Parathyroid adenoma (tissue), 2 donors: ENCODE measurements around the gene PDE6B.

Experiments
- H2AFZ ChIP-seq: fragments of 300-600 bp; sonication (generic); one replicate; pipeline ENCODE4 v1.7.0; 2017; ENCODE audit warnings: antibody characterized with exemption, mild to moderate bottlenecking
- H3K27ac ChIP-seq: fragments of 300-600 bp; sonication (generic); one replicate; pipeline ENCODE4 v1.7.0; 2017
- H3K27me3 ChIP-seq: fragments of 300-600 bp; sonication (generic); one replicate; pipeline ENCODE4 v1.7.0; 2017; ENCODE audit warnings: low read length; ENCODE audit not compliant: control insufficient read depth, insufficient read depth
- H3K36me3 ChIP-seq: fragments of 300-600 bp; sonication (generic); one replicate; pipeline ENCODE4 v1.7.0; 2017; ENCODE audit warnings: low read length; ENCODE audit not compliant: control insufficient read depth, insufficient read depth
- H3K4me1 ChIP-seq: fragments of 300-600 bp; sonication (generic); one replicate; pipeline ENCODE4 v1.7.0; 2017; ENCODE audit warnings: control low read depth
- H3K4me2 ChIP-seq: fragments of 300-600 bp; sonication (generic); one replicate; pipeline ENCODE4 v1.7.0; 2017; ENCODE audit warnings: low read length
- H3K4me3 ChIP-seq: fragments of 300-600 bp; sonication (generic); one replicate; pipeline ENCODE4 v1.7.0; 2017; ENCODE audit warnings: low read depth, low read length
- H3K79me2 ChIP-seq: fragments of 300-600 bp; sonication (generic); one replicate; pipeline ENCODE4 v1.7.0; 2017; ENCODE audit warnings: control low read depth
- H3K9ac ChIP-seq: fragments of 300-600 bp; sonication (generic); one replicate; pipeline ENCODE4 v1.7.0; 2017; ENCODE audit warnings: mild to moderate bottlenecking
- H3K9me3 ChIP-seq: fragments of 300-600 bp; sonication (generic); one replicate; pipeline ENCODE4 v1.7.0; 2017; ENCODE audit warnings: low read length; ENCODE audit not compliant: control insufficient read depth
- CTCF ChIP-seq: fragments of 300-600 bp; sonication (generic); IDR thresholded peaks from one replicate; pipeline ENCODE4 v1.7.0; 2017; ENCODE audit warnings: antibody characterized with exemption, mild to moderate bottlenecking
- donor health status: primary hyperparathyroidism.

The PDE6B gene

GRCh38 chr4:654503-654845 is 29.1 kb downstream of the PDE6B start:
- TF ChIP-seq CTCF: no peak
- no peaks in the 10 kb centered on the region for H3K9me3 ChIP-seq
- H3K79me2 ChIP-seq: no peaks in the 10 kb centered on the region
- no peak overlapping the region for H3K4me2 ChIP-seq
- no peaks in the 10 kb centered on the region for H3K4me1 ChIP-seq
- no peak overlapping the region for H3K9ac ChIP-seq
- H2AFZ ChIP-seq: no peak overlapping the region
- H3K27ac ChIP-seq: no peak overlapping the region
- no peaks in the 10 kb centered on the region for H3K27me3 ChIP-seq
- no peak overlapping the region for H3K4me3 ChIP-seq
- H3K36me3 ChIP-seq: no peaks in the 10 kb centered on the region

- no peak overlapping the region for H2AFZ ChIP-seq
These were observed 29.6 kb downstream of the PDE6B start for GRCh38 chr4:654871-655463.

GRCh38 chr4:655464-656151 is 30.2 kb downstream of the PDE6B start:
- Histone ChIP-seq H3K9me3 (no peaks in the 10 kb centered on the region), H3K9ac (no peak overlapping the region), H3K4me2 (no peak overlapping the region), H3K4me3 (no peak overlapping the region), H3K4me1 (no peaks in the 10 kb centered on the region), H3K36me3 (no peaks in the 10 kb centered on the region), H3K27ac (no peak overlapping the region), H2AFZ (no peak overlapping the region), H3K79me2 (no peaks in the 10 kb centered on the region), H3K27me3 (no peaks in the 10 kb centered on the region)
- TF ChIP-seq CTCF: no peak

More at GRCh38 chr4:654871-655463, 29.6 kb downstream of the PDE6B start:
- no peak overlapping the region for H3K4me3 ChIP-seq
- H3K9ac ChIP-seq: no peak overlapping the region
- no peak for TF ChIP-seq CTCF
- H3K36me3 ChIP-seq: no peaks in the 10 kb centered on the region
- no peaks in the 10 kb centered on the region for H3K4me1 ChIP-seq
- H3K4me2 ChIP-seq: no peak overlapping the region
- no peaks in the 10 kb centered on the region for H3K9me3 ChIP-seq
- H3K27me3 ChIP-seq: no peaks in the 10 kb centered on the region
- H3K79me2 ChIP-seq: no peaks in the 10 kb centered on the region
- H3K27ac ChIP-seq: no peak overlapping the region

GRCh38 chr4:656436-657337 is 31.3 kb downstream of the PDE6B start:
- Histone ChIP-seq H3K9ac (no peak overlapping the region), H3K4me2 (no peak overlapping the region), H3K4me1 (no peaks in the 10 kb centered on the region), H3K9me3 (no peaks in the 10 kb centered on the region), H3K4me3 (no peak overlapping the region), H2AFZ (no peak overlapping the region), H3K27me3 (no peaks in the 10 kb centered on the region), H3K79me2 (no peaks in the 10 kb centered on the region), H3K27ac (no peak overlapping the region), H3K36me3 (no peaks in the 10 kb centered on the region)
- TF ChIP-seq CTCF: no peak
